Measurements from ENCODE around the gene ARSA. TPM values are rescaled to one million over a fixed set of nuclear protein-coding genes. Genes with fewer than 3 reads are reported as not detected.

The ARSA gene
- total and polyA plus RNA-seq, 2 experiments from 2014 or later: 8.1 to 8.2 TPM

DNA sequence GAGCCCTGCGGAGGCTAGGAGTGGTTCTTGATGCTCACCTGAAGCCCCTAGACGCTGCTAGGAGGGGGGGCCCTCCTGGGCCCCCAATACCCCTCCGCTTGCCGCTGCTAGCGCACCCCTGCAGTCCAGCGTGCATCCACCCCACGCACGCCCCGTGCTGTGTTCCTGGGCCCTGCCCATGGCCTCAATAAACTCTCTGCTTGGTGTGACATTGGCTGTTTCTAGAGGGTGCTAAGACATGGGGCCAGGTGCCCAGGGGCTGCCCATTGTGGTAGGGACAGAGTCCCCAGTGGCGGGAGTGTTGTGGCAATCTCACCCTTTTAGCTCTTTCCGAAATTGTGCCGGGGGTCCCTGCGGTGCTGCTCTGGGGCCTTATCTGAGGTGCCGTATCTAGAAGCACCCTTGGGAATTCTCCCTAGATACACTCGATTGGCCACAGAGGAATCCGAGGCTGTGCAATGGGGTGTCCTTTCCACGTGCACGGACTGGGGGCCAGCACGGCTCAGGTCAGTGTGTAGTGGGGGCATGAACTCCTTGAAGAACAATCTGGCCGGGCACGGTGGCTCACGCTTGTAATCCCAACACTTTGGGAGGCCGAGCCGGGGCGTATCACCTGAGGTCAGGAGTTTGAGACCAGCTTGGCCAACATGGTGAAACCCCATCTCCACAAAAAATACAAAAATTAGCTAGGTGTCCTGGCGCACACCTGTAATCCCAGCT is 16.5 kb downstream of the ARSA start:
- Histone ChIP-seq H3K4me3 (no peak overlapping the region), H3K27ac (ENCODE audit: low read depth) (no peak overlapping the region), H3F3A (replicated peaks; ENCODE audit: low read depth) (no peaks in the 10 kb centered on the region; the same call in 1 of the 2 replicates), H3K27me3 (ENCODE audit: insufficient read depth) (0 out of 2 replicates have a peak, but pooled peaks cover 8% of the 10 kb centered on the region), H2AFZ (no peak overlapping the region), H3K79me2 (replicated peaks; ENCODE audit: insufficient read depth) (no peaks in the 10 kb centered on the region), H3K36me3 (ENCODE audit: insufficient read depth) (no peaks in the 10 kb centered on the region), H3K9me2 (ENCODE audit: insufficient read depth) (no peaks in the 10 kb centered on the region), H3K4me2 (no peak overlapping the region), H3K4me1 (ENCODE audit: insufficient read depth) (no peaks in the 10 kb centered on the region; the same call in 1 of the 2 replicates), H4K20me1 (replicated peaks; ENCODE audit: insufficient read depth) (no peaks in the 10 kb centered on the region; the same call in 1 of the 2 replicates)
- Mint-ChIP-seq H3K27ac (no peak overlapping the region), H3K36me3 (ENCODE audit: low read depth) (no peaks in the 10 kb centered on the region), H3K4me3 (no peak overlapping the region), H3K27me3 (ENCODE audit: insufficient read depth, low read depth, poor library complexity) (peaks cover 20% of the 10 kb centered on the region), H3K9me3 (no peaks in the 10 kb centered on the region), H3K4me1 (peaks cover 13% of the 10 kb centered on the region)
- DNase-seq (ENCODE audit: low spot score) (no peak), ATAC-seq (no peak)
- TF ChIP-seq POLR2AphosphoS5 (IDR thresholded peaks at IDR 0.05; ENCODE audit: low read depth): no peak
- no peak for TF ChIP-seq ZNF331 (CRISPR knock-in tag; IDR thresholded peaks at IDR 0.05; ENCODE audit: low read depth)
- TF ChIP-seq, protein P1, sequence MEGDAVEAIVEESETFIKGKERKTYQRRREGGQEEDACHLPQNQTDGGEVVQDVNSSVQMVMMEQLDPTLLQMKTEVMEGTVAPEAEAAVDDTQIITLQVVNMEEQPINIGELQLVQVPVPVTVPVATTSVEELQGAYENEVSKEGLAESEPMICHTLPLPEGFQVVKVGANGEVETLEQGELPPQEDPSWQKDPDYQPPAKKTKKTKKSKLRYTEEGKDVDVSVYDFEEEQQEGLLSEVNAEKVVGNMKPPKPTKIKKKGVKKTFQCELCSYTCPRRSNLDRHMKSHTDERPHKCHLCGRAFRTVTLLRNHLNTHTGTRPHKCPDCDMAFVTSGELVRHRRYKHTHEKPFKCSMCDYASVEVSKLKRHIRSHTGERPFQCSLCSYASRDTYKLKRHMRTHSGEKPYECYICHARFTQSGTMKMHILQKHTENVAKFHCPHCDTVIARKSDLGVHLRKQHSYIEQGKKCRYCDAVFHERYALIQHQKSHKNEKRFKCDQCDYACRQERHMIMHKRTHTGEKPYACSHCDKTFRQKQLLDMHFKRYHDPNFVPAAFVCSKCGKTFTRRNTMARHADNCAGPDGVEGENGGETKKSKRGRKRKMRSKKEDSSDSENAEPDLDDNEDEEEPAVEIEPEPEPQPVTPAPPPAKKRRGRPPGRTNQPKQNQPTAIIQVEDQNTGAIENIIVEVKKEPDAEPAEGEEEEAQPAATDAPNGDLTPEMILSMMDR (conservative IDR thresholded peaks at IDR 0.05; ENCODE audit: low read depth in 2 of 2): no peak
- TF ChIP-seq STAT1 (IDR thresholded peaks at IDR 0.05; ENCODE audit: unreplicated experiment): no peak
- no peak for TF ChIP-seq NANOG (IDR thresholded peaks at IDR 0.05; ENCODE audit: borderline replicate concordance)
- TF ChIP-seq CREB1 (CRISPR knock-in tag; IDR thresholded peaks at IDR 0.05; ENCODE audit: low read depth): no peak
- no peak for TF ChIP-seq JUNB (IDR thresholded peaks at IDR 0.05; ENCODE audit: unreplicated experiment)

DNA sequence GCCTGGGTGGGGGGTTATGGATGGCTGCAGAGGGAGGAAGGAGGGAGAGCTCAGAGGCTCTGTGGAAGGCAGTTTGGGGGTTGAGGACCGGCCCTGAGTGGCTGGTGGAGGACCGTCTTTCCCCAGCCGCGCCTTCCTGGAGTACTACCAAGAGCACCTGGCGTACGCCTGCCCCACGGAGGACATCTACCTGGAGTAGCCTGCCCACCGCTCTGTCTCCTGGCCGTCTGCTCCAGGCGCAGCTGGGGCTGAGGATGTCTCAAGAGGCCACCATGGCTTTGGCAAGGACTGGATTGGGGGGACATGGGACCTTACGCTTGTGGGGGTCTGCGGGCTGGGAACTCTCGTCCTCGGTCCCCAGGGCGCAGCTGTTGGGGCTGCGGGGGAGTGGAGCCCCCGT is 17.4 kb downstream of the ARSA start:
- Mint-ChIP-seq H3K4me3 (no peak overlapping the region), H3K9me3 (no peaks in the 10 kb centered on the region), H3K27me3 (ENCODE audit: insufficient read depth, low read depth, poor library complexity) (peaks cover 29% of the 10 kb centered on the region), H3K36me3 (ENCODE audit: low read depth) (no peaks in the 10 kb centered on the region), H3K4me1 (peaks cover 13% of the 10 kb centered on the region), H3K27ac (no peak overlapping the region)
- H3K36me3 ChIP-seq (ENCODE audit: insufficient read depth): no peaks in the 10 kb centered on the region
- H3K27ac ChIP-seq (ENCODE audit: low read depth): no peak overlapping the region
- no peak overlapping the region for H3K4me2 ChIP-seq
- H4K20me1 ChIP-seq (replicated peaks; ENCODE audit: insufficient read depth): no peaks in the 10 kb centered on the region; the same call in 1 of the 2 replicates
- H3K9me2 ChIP-seq (ENCODE audit: insufficient read depth): no peaks in the 10 kb centered on the region
- H3K4me3 ChIP-seq: no peak overlapping the region
- ATAC-seq (no peak), DNase-seq (ENCODE audit: low spot score) (no peak)
- H2AFZ ChIP-seq: no peak overlapping the region
- no peaks in the 10 kb centered on the region; the same call in 1 of the 2 replicates for H3F3A ChIP-seq (replicated peaks; ENCODE audit: low read depth)
- H3K4me1 ChIP-seq (ENCODE audit: insufficient read depth): no peaks in the 10 kb centered on the region; the same call in 1 of the 2 replicates
- H3K79me2 ChIP-seq (replicated peaks; ENCODE audit: insufficient read depth): no peaks in the 10 kb centered on the region
- peaks cover 15% of the 10 kb centered on the region for H3K27me3 ChIP-seq (ENCODE audit: insufficient read depth)
- TF ChIP-seq EZH2 (IDR thresholded peaks at IDR 0.05; ENCODE audit: low read depth, unreplicated experiment): no peak
- no peak for TF ChIP-seq POLR2AphosphoS5 (IDR thresholded peaks at IDR 0.05; ENCODE audit: low read depth)
- no peak for TF ChIP-seq NANOG (IDR thresholded peaks at IDR 0.05; ENCODE audit: borderline replicate concordance)
- no peak for TF ChIP-seq JUNB (IDR thresholded peaks at IDR 0.05; ENCODE audit: unreplicated experiment)
- TF ChIP-seq ZNF114 (CRISPR knock-in tag; IDR thresholded peaks at IDR 0.05): no peak
- TF ChIP-seq CREB1 (CRISPR knock-in tag; IDR thresholded peaks at IDR 0.05; ENCODE audit: low read depth): no peak
- no peak for TF ChIP-seq STAT1 (IDR thresholded peaks at IDR 0.05; ENCODE audit: unreplicated experiment)
- no peak for TF ChIP-seq EZH2phosphoT487 (IDR thresholded peaks at IDR 0.05; ENCODE audit: unreplicated experiment)
- TF ChIP-seq, protein P2, sequence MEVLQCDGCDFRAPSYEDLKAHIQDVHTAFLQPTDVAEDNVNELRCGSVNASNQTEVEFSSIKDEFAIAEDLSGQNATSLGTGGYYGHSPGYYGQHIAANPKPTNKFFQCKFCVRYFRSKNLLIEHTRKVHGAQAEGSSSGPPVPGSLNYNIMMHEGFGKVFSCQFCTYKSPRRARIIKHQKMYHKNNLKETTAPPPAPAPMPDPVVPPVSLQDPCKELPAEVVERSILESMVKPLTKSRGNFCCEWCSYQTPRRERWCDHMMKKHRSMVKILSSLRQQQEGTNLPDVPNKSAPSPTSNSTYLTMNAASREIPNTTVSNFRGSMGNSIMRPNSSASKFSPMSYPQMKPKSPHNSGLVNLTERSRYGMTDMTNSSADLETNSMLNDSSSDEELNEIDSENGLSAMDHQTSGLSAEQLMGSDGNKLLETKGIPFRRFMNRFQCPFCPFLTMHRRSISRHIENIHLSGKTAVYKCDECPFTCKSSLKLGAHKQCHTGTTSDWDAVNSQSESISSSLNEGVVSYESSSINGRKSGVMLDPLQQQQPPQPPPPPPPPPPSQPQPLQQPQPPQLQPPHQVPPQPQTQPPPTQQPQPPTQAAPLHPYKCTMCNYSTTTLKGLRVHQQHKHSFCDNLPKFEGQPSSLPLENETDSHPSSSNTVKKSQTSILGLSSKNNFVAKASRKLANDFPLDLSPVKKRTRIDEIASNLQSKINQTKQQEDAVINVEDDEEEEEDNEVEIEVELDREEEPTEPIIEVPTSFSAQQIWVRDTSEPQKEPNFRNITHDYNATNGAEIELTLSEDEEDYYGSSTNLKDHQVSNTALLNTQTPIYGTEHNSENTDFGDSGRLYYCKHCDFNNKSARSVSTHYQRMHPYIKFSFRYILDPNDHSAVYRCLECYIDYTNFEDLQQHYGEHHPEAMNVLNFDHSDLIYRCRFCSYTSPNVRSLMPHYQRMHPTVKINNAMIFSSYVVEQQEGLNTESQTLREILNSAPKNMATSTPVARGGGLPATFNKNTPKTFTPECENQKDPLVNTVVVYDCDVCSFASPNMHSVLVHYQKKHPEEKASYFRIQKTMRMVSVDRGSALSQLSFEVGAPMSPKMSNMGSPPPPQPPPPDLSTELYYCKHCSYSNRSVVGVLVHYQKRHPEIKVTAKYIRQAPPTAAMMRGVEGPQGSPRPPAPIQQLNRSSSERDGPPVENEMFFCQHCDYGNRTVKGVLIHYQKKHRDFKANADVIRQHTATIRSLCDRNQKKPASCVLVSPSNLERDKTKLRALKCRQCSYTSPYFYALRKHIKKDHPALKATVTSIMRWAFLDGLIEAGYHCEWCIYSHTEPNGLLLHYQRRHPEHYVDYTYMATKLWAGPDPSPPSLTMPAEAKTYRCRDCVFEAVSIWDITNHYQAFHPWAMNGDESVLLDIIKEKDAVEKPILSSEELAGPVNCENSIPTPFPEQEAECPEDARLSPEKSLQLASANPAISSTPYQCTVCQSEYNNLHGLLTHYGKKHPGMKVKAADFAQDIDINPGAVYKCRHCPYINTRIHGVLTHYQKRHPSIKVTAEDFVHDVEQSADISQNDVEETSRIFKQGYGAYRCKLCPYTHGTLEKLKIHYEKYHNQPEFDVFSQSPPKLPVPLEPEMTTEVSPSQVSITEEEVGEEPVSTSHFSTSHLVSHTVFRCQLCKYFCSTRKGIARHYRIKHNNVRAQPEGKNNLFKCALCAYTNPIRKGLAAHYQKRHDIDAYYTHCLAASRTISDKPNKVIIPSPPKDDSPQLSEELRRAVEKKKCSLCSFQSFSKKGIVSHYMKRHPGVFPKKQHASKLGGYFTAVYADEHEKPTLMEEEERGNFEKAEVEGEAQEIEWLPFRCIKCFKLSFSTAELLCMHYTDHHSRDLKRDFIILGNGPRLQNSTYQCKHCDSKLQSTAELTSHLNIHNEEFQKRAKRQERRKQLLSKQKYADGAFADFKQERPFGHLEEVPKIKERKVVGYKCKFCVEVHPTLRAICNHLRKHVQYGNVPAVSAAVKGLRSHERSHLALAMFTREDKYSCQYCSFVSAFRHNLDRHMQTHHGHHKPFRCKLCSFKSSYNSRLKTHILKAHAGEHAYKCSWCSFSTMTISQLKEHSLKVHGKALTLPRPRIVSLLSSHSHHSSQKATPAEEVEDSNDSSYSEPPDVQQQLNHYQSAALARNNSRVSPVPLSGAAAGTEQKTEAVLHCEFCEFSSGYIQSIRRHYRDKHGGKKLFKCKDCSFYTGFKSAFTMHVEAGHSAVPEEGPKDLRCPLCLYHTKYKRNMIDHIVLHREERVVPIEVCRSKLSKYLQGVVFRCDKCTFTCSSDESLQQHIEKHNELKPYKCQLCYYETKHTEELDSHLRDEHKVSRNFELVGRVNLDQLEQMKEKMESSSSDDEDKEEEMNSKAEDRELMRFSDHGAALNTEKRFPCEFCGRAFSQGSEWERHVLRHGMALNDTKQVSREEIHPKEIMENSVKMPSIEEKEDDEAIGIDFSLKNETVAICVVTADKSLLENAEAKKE (CRISPR knock-in tag; IDR thresholded peaks at IDR 0.05): no peak

Measured in GM23338 (cell line).